K562 (cell line): ENCODE data around the gene GPR180. TPM values are rescaled to one million over a fixed set of nuclear protein-coding genes. Genes with fewer than 3 reads are reported as not detected.

Experiments used
- ATAC-seq: fragments of 200-7000 bp; cut with Tn5 transposase; 3 replicates; pipeline ENCODE4 v1.9.1; 2020; ENCODE audit warnings: moderate library complexity
- BruUV-seq: library from RNA; stranded (reverse); fragments of 400-500 nt; replicated peaks from 2 replicates; lab custom pipeline; 2021; lab: Mats Ljungman, UMichigan
- CTCF ChIA-PET: fragments of 300-600 bp; formaldehyde crosslinking; extraction: SDS; loops from one replicate; lab custom pipeline; 2021; ENCODE audit warnings: low intra/inter-chr PET ratio; lab: Yijun Ruan, JAX
- POLR2A ChIA-PET: fragments of 300-600, 350-650 bp; sonication (Branson Sonifier 250); formaldehyde crosslinking; extraction: SDS; loops from one replicate; lab custom pipeline; 2021; ENCODE audit warnings: antibody characterized with exemption, inconsistent platforms; lab: Yijun Ruan, JAX
- DNase-seq, 4 experiments: peaks; one replicate each; pipeline versions ENCODE4 v3.0.0 to v3.0.0-alpha.2; 2011 to 2018; ENCODE audit warnings: low spot score in 3 of 4, mixed read lengths in 3 of 4; ENCODE audit errors: extremely low read depth in 1 of 4
- FAIRE-seq: peaks from 2 replicates; lab custom pipeline; 2011; peaks lifted over from hg19 to GRCh38; lab: Jason Lieb, UNC
- H2AFZ ChIP-seq: 2 replicates; pipeline ENCODE4 v1.6.0; 2011; ENCODE audit warnings: low read depth, low read length, control low read depth, inconsistent platforms
- H3K27ac ChIP-seq: fragments of 200-600 bp; 3 replicates; pipeline ENCODE4 v1.8.0; 2011; ENCODE audit warnings: low read depth, mild to moderate bottlenecking, control low read depth, inconsistent platforms, low read length, moderate library complexity, mixed read lengths; ENCODE audit errors: extremely low read depth
- H3K27me3 ChIP-seq, 2 experiments: fragments of 300-600 bp in 1 of 2; 2 replicates in 1 of 2; 3 replicates in 1 of 2; pipeline versions ENCODE4 v1.6.0 to v1.8.0; 2011; ENCODE audit warnings: inconsistent platforms in 2 of 2, low read length in 2 of 2, mild to moderate bottlenecking in 1 of 2, mixed read lengths in 1 of 2, moderate library complexity in 1 of 2; ENCODE audit not compliant: control insufficient read depth in 2 of 2, insufficient read depth in 2 of 2
- H3K36me3 ChIP-seq: fragments of 300-600 bp; 3 replicates; pipeline ENCODE4 v1.8.0; 2011; ENCODE audit warnings: mild to moderate bottlenecking, low read length, inconsistent platforms; ENCODE audit not compliant: control insufficient read depth, insufficient read depth
- H3K4me1 ChIP-seq, 2 experiments: fragments of 200-600 bp in 1 of 2; replicated peaks in 1 of 2; 2 replicates in 1 of 2; 3 replicates in 1 of 2; pipeline versions ENCODE4 v1.5.1 to v1.8.0; 2011; ENCODE audit warnings: inconsistent platforms in 2 of 2, low read length in 2 of 2, mild to moderate bottlenecking in 1 of 2, mixed read lengths in 1 of 2, moderate library complexity in 1 of 2; ENCODE audit not compliant: control insufficient read depth in 2 of 2, insufficient read depth in 2 of 2
- H3K4me2 ChIP-seq: 2 replicates; pipeline ENCODE4 v1.6.1; 2011; ENCODE audit warnings: low read length, control low read depth, inconsistent platforms, mixed read lengths; ENCODE audit not compliant: insufficient read depth
- H3K4me3 ChIP-seq: fragments of 200-600 bp; sonication (generic), shearing (Covaris generic); 2 replicates; pipeline ENCODE4 v1.5.1; 2016; ENCODE audit warnings: control low read depth, inconsistent platforms
- H3K79me2 ChIP-seq: fragments of 200-600 bp; 3 replicates; pipeline ENCODE4 v1.8.0; 2011; ENCODE audit warnings: low read length, inconsistent platforms; ENCODE audit not compliant: control insufficient read depth, insufficient read depth
- H3K9ac ChIP-seq, 2 experiments: 2 replicates each; pipeline versions ENCODE4 v1.6.0 to v1.6.1; 2011; ENCODE audit warnings: low read depth in 2 of 2, low read length in 2 of 2, control low read depth in 1 of 2, inconsistent platforms in 1 of 2, mild to moderate bottlenecking in 1 of 2, mixed read lengths in 1 of 2; ENCODE audit not compliant: insufficient read depth in 1 of 2
- H3K9me1 ChIP-seq: one replicate; pipeline ENCODE4 v1.6.0; 2011; ENCODE audit warnings: inconsistent platforms, mild to moderate bottlenecking, low read length, moderate library complexity; ENCODE audit not compliant: control insufficient read depth, insufficient read depth
- H3K9me3 ChIP-seq: replicated peaks from 2 replicates; pipeline ENCODE4 v1.5.1; 2011; ENCODE audit warnings: low read depth, low read length, inconsistent platforms; ENCODE audit not compliant: control insufficient read depth, insufficient read depth
- H4K20me1 ChIP-seq: replicated peaks from 2 replicates; pipeline ENCODE4 v1.6.1; 2011; ENCODE audit warnings: low read length, inconsistent platforms, mixed read lengths; ENCODE audit not compliant: control insufficient read depth, insufficient read depth
- BRF1 ChIP-seq: IDR thresholded peaks from 3 replicates; pipeline ENCODE4 v1.6.1; 2011; ENCODE audit warnings: borderline replicate concordance, mild to moderate bottlenecking; ENCODE audit not compliant: insufficient read length; ENCODE audit errors: extremely low read depth
- CHD7 ChIP-seq: fragments of 200-600 bp; sonication (generic); IDR thresholded peaks from one replicate; pipeline ENCODE4 v1.6.1; 2012; ENCODE audit warnings: mild to moderate bottlenecking, low read depth, low read length, inconsistent platforms
- SUPT5H ChIP-seq: fragments of 450-650 bp; IDR thresholded peaks from 2 replicates; pipeline ENCODE4 v1.6.1; 2016
- WHSC1 ChIP-seq: IDR thresholded peaks from one replicate; pipeline ENCODE4 v1.6.1; 2012; ENCODE audit warnings: low read length, control low read depth, inconsistent platforms
- ZFX ChIP-seq: sonication (generic); formaldehyde crosslinking; IDR thresholded peaks from 2 replicates; pipeline ENCODE4 v1.8.0; 2022; ENCODE audit warnings: mild to moderate bottlenecking, missing genetic modification reagents, moderate library complexity
- ZNF584 ChIP-seq: fragments of 200-800 bp; sonication (Bioruptor generic); IDR thresholded peaks from 2 replicates; pipeline ENCODE4 v1.6.1; 2016; ENCODE audit warnings: low read depth, mild to moderate bottlenecking, missing genetic modification characterization, missing compliant biosample characterization
- WGBS: fragments of 100-300 bp; shearing (Covaris generic); methylation state at CpG from one replicate; pipeline ENCODE4 v1.1.6; 2016; ENCODE audit warnings: low coverage, mixed read lengths; ENCODE audit not compliant: insufficient coverage; ENCODE audit errors: missing lambda C conversion rate; 5-methylcytosine and 5-hydroxymethylcytosine counted together
- in situ Hi-C: fragments of 300-500 bp; cut with MboI; formaldehyde crosslinking; loops from 4 replicates; pipeline ENCODE4 v1.15.0; 2018; ENCODE audit warnings: inconsistent platforms, mixed read lengths
- intact Hi-C: fragments of 100-400 bp; cut with micrococcal nuclease; formaldehyde crosslinking; loops from 2 replicates; pipeline ENCODE4 v1.14.2; 2022
- polyA plus RNA-seq, 8 experiments: library from polyadenylated mRNA; depleted of rRNA in 4 of 8; stranded (reverse) in 5 of 8; unstranded in 3 of 8; fragments of >200 nt; fragmentation: Nextera tagmentation in 2 of 8; fragmentation: Illumina TruSeq in 1 of 8; extraction: Ambion mirVana in 2 of 8; extraction: Trizol in 1 of 8; gene quantifications; 2 replicates each; pipeline versions ENCODE4 v1.2.1 to v1.2.3, GENCODE V29; 2011 to 2014; ENCODE audit warnings: inconsistent platforms in 1 of 8, missing spikeins in 1 of 8
- total RNA-seq, 7 experiments: library from RNA; depleted of rRNA in 6 of 7; stranded (reverse); fragments of >200 nt in 6 of 7; fragmentation: Illumina TruSeq in 2 of 7; extraction: Trizol in 2 of 7; gene quantifications; 2 replicates each; pipeline versions ENCODE4 v1.2.1 to v1.2.3, GENCODE V29; 2011 to 2021; ENCODE audit warnings: low replicate concordance in 1 of 7

GPR180 gene
- total and polyA plus RNA-seq, 9 of the 15 experiments (the other 6 are each of a cell fraction or from before 2014, with no cell fraction given): 0.77 to 4.1 (median 1.8) TPM

GRCh38 chr13:94607939-94608338, 6.3 kb downstream of the GPR180 start:
- Histone ChIP-seq H2AFZ (no peak overlapping the region), H3K9me1 (no peaks in the 10 kb centered on the region), H3K79me2 (peaks cover 5% of the 10 kb centered on the region), H3K4me1 (peaks cover 0 to 2% of the 10 kb centered on the region in 2 experiments; a peak in 3 of 5 replicates), H3K36me3 (peaks cover 26% of the 10 kb centered on the region; the same call in 2 of the 3 replicates), H3K9me3 (no peaks in the 10 kb centered on the region), H3K27ac (no peak overlapping the region), H3K4me2 (no peak overlapping the region), H4K20me1 (no peaks in the 10 kb centered on the region), H3K27me3 (no peaks in the 10 kb centered on the region), H3K4me3 (no peak overlapping the region), H3K9ac (no peak overlapping the region)
- in situ Hi-C loops: no loop called here
- no peak for DNase-seq
- WGBS: 40% methylated on average over 3 of the region's 3 CpGs
- intact Hi-C loops: no loop called here
- TF ChIP-seq ZNF584 (no peak), SUPT5H (no peak), WHSC1 (no peak), BRF1 (no peak), ZFX (no peak)
- FAIRE-seq: no peak
- no TSS peak for BruUV-seq
- ATAC-seq: no peak
- ChIA-PET POLR2A (no interaction called here), CTCF (no interaction called here)

GRCh38 chr13:94608586-94608985, 6.9 kb downstream of the GPR180 start:
- in situ Hi-C loops: no loop called here
- ChIA-PET CTCF (no interaction called here), POLR2A (no interaction called here)
- FAIRE-seq (no peak), DNase-seq (no peak), ATAC-seq (no peak)
- H3K9ac ChIP-seq: no peak overlapping the region
- intact Hi-C loops: no loop called here
- H3K4me3 ChIP-seq: no peak overlapping the region
- H3K36me3 ChIP-seq: peaks cover 26% of the 10 kb centered on the region; the same call in 2 of the 3 replicates
- no peaks in the 10 kb centered on the region; a peak in 2 of 5 replicates for H3K4me1 ChIP-seq
- H3K27me3 ChIP-seq: no peaks in the 10 kb centered on the region
- no peaks in the 10 kb centered on the region for H3K79me2 ChIP-seq
- no TSS peak for BruUV-seq
- H3K9me1 ChIP-seq: no peaks in the 10 kb centered on the region
- no peaks in the 10 kb centered on the region for H4K20me1 ChIP-seq
- no peak overlapping the region for H3K4me2 ChIP-seq
- H3K27ac ChIP-seq: no peak overlapping the region
- H3K9me3 ChIP-seq: no peaks in the 10 kb centered on the region
- WGBS: 100% methylated on average over 1 of the region's 1 CpG
- H2AFZ ChIP-seq: no peak overlapping the region
- TF ChIP-seq CHD7: no peak
